Measurements from ENCODE around the gene ZFYVE26. TPM values are rescaled to one million over a fixed set of nuclear protein-coding genes. Genes with fewer than 3 reads are reported as not detected.
"Not testable (repeated sequence)": the region's sequence is repeated elsewhere in the genome, so short reads cannot be mapped to it uniquely, and the experiment has no call there.

Gene ZFYVE26
- total RNA-seq, 4 donors from 2014 or later = 23.9 to 31.7 (median 28.8) TPM

DNA sequence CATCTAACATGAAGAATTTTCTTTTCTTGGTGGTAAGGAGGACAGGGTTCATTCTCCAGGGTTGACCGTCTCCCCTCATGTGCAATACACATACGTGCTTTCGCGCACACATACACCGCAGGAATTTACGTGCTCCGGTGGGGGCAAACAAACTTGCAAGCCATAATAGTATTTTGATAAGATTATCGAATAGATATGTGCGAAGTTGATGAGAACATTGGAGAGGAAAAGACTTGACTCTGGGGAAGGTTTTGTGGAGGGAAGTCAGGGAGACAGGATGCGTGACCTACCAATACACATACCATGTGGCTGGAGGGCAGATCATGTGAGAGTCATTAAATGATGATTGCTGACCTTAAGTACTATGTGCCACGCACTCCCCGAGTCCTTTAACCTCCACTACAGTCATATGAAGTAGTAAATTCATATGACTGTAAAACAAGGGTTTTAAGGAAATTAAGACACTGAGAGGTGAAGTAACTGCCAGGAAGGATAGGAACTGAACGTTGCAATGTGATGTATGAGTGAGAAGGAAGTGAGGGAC, 4.1 kb upstream of the ZFYVE26 start:
- in situ Hi-C loops (cut with MboI; ENCODE audit: low pct_ligation_motif_present in 1 of 4, low pct_unique_long_range_greater_than_20kb in 1 of 4, low sequenced_read_pairs in 3 of 4) (no loop called here), intact Hi-C loops (cut with DNase I; ENCODE audit: low total_unique reads) (no loop called here)
- TF ChIP-seq, protein P1, sequence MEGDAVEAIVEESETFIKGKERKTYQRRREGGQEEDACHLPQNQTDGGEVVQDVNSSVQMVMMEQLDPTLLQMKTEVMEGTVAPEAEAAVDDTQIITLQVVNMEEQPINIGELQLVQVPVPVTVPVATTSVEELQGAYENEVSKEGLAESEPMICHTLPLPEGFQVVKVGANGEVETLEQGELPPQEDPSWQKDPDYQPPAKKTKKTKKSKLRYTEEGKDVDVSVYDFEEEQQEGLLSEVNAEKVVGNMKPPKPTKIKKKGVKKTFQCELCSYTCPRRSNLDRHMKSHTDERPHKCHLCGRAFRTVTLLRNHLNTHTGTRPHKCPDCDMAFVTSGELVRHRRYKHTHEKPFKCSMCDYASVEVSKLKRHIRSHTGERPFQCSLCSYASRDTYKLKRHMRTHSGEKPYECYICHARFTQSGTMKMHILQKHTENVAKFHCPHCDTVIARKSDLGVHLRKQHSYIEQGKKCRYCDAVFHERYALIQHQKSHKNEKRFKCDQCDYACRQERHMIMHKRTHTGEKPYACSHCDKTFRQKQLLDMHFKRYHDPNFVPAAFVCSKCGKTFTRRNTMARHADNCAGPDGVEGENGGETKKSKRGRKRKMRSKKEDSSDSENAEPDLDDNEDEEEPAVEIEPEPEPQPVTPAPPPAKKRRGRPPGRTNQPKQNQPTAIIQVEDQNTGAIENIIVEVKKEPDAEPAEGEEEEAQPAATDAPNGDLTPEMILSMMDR (IDR thresholded peaks at IDR 0.05) = no peak
- TF ChIP-seq POLR2A (IDR thresholded peaks at IDR 0.05) (peak; percentile 47), POLR2AphosphoS5 (IDR thresholded peaks at IDR 0.05) (peak in 2 of 3 donors; percentile 67 to 73)
- 24 to 25% methylated on average over 7 to 13 of the region's 13 CpGs for WGBS, 2 donors (ENCODE audit: low coverage in 1 of 2)
- Histone ChIP-seq H3K9me3 (no peaks in the 10 kb centered on the region), H3K27me3 (no peaks in the 10 kb centered on the region), H3K36me3 (no peaks in the 10 kb centered on the region), H3K4me1 (peaks cover 3 to 29% (median 17%) of the 10 kb centered on the region in 4 donors), H3K4me3 (peak overlapping the region in 3 of 4 donors; percentile 60 to 91 (median 70)), H3K27ac (peak overlapping the region; percentile 66 to 84 (median 79))
- peak; percentile 36 for DNase-seq

DNA sequence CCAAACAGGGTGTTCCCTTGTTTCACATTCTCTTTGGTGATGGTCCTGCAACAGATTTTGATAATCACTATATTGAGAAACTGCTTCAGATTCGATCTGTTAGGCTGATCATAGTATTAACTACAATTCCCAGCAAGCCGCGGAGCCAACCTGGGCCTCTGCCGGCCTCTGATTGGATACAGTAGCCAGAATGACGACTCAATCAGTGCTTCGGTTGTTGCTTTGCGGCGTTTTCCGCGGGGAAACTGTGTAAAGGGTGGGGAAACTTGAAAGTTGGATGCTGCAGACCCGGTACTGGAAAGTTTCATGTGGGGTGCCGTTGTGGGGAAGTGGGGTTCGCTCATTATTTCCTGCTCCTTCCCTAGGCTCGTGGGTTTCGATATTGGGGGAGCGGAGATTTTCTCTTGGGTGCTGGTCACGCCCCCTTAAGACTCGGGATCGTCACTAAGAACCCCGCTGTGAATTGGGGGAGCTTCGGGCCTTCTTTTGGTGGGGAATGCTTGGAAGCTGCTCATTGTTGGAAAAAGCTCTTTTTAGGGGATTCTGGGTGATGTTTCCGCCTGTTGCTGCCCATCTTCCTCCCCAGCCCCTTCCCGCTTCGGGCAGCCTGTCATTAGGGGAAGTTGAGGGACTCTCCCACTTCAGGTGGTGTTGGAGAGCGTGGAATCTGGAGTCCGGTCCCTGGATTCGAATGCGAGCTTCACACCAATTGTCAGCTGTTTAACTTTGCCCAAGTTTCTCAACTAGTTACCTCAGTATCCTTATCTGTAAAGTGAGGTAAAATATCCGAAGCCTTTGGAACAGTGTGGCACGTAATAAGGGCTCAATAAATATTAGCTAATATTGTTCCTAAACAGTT, 3.4 kb upstream of the ZFYVE26 start, which contains the start of gene RAD51B:
TSS of gene RAD51B (plus strand) at position 217 of the 859 bp plus-strand sequence.
- Histone ChIP-seq H3K4me1 (peaks cover 9 to 36% (median 24%) of the 10 kb centered on the region in 4 donors), H3K4me3 (peak within 1 kb of the TSS; percentile 40 to 91 (median 65)), H3K36me3 (no peaks in the 10 kb centered on the region), H3K9me3 (no peaks in the 10 kb centered on the region), H3K27ac (peak within 1 kb of the TSS; percentile 66 to 84 (median 79)), H3K27me3 (no peaks in the 10 kb centered on the region)
- 0 to 2% methylated on average over 9 to 29 of the region's 30 CpGs for WGBS, 2 donors (ENCODE audit: low coverage in 1 of 2)
- in situ Hi-C loops (cut with MboI; ENCODE audit: low pct_ligation_motif_present in 1 of 4, low pct_unique_long_range_greater_than_20kb in 1 of 4, low sequenced_read_pairs in 3 of 4) = no loop called here
- intact Hi-C loops (cut with DNase I; ENCODE audit: low total_unique reads) = no loop called here
- TF ChIP-seq, protein P1 (IDR thresholded peaks at IDR 0.05) = no peak
- TF ChIP-seq POLR2A (IDR thresholded peaks at IDR 0.05) = no peak
- no peak for TF ChIP-seq EP300 (IDR thresholded peaks at IDR 0.05; ENCODE audit: low read depth)
- peak in 1 of 3 donors; percentile 33 for TF ChIP-seq POLR2AphosphoS5 (IDR thresholded peaks at IDR 0.05)
- DNase-seq = peak; percentile 89

DNA sequence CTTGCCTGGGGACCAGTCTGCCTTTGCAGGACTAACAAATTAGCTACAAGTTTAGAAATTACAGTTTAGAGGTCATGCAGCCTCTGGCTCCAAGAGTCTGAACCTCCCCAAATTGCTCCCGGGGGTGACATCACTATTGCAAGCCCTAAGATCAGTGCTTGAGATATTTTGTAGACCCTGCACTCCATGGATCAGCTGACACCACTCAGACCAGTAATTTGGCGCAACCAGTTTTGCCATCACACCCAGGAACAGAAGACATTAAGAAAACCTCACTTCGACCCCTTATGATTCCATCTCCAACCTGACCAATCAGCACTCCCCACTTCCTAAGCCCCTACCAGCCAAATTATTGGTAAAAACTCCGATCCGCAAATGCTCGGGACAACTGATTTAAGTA, 2.1 kb upstream of the ZFYVE26 start:
- DNase-seq; intact Hi-C loops (cut with DNase I; ENCODE audit: low total_unique reads); H3K27ac ChIP-seq; in situ Hi-C loops (cut with MboI; ENCODE audit: low pct_ligation_motif_present in 1 of 4, low pct_unique_long_range_greater_than_20kb in 1 of 4, low sequenced_read_pairs in 3 of 4); H3K9me3 ChIP-seq; H3K27me3 ChIP-seq; H3K36me3 ChIP-seq; H3K4me3 ChIP-seq: not testable (repeated sequence)
- 92 to 100% methylated on average over 1 to 6 of the region's 6 CpGs for WGBS, 2 donors (ENCODE audit: low coverage in 1 of 2)
- peaks cover 10 to 43% (median 27%) of the 10 kb centered on the region in 4 donors for H3K4me1 ChIP-seq

DNA sequence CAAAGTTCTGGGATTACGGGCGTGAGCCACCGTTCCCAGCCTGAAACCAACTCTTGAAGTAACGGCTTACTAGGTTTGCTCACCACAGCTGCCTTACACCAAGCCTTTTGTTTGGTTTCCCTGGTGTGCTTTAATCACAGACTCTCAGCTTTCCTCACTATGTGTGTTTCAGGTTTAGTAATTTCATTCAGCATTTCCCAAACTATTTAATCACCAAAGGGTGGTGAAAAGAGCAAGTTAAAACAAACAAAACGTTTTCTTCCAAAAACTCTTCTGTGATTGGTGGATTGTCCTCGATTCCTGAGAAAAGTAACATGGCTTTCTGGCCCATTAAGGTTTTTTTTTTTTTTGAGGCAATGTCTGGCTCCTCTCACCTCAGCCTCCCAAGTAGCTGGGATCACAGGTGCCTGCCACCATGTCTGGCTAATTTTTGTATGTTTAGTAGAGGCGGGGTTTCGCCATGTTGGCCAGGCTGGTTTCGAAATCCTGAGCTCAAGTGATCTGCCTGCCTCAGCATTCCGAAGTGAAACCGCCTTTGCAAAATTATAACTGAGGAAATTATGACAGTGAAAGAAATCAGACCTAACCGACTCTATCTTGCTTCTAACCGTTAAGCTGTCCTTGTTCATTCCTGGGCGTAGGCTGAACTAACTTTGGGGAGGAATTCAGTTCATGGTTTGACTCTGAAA, 1.5 kb upstream of the ZFYVE26 start:
- in situ Hi-C loops (cut with MboI; ENCODE audit: low pct_ligation_motif_present in 1 of 4, low pct_unique_long_range_greater_than_20kb in 1 of 4, low sequenced_read_pairs in 3 of 4) (no loop called here), intact Hi-C loops (cut with DNase I; ENCODE audit: low total_unique reads) (no loop called here)
- Histone ChIP-seq H3K36me3 (peaks cover 0 to 10% (median 4%) of the 10 kb centered on the region in 4 donors), H3K4me3 (no peak overlapping the region), H3K27me3 (no peaks in the 10 kb centered on the region), H3K4me1 (peaks cover 10 to 43% (median 27%) of the 10 kb centered on the region in 4 donors), H3K27ac (peak overlapping the region in 2 of 4 donors; percentile 87 to 89), H3K9me3 (no peaks in the 10 kb centered on the region)
- 86 to 92% methylated on average over 7 to 14 of the region's 14 CpGs for WGBS, 2 donors (ENCODE audit: low coverage in 1 of 2)
- DNase-seq = no peak
- TF ChIP-seq POLR2A (IDR thresholded peaks at IDR 0.05) (no peak), POLR2AphosphoS5 (IDR thresholded peaks at IDR 0.05) (no peak), EP300 (IDR thresholded peaks at IDR 0.05; ENCODE audit: low read depth) (no peak)
- TF ChIP-seq, protein P1 (IDR thresholded peaks at IDR 0.05) = no peak
